Activated T-cell treated with anti-CD3 and anti-CD28 coated beads, Interleukin-2, amount 50 U/mL, for 1 hour (primary cell): ENCODE results near the gene ATG2B.
"Not testable (repeated sequence)": the region's sequence is repeated elsewhere in the genome, so short reads cannot be mapped to it uniquely, and the experiment has no call there.

Experiments
- DNase-seq: peaks from one replicate; pipeline ENCODE4 v3.0.0-alpha.2; 2020

Gene ATG2B

GRCh38 chr14:96251656-96252155, 111.4 kb downstream of the ATG2B start:
- no peak for DNase-seq

GRCh38 chr14:96250485-96250884, 112.7 kb downstream of the ATG2B start:
- DNase-seq: no peak

GRCh38 chr14:96249029-96249428, 114.1 kb downstream of the ATG2B start:
- no peak for DNase-seq

GRCh38 chr14:96247031-96247430, 116.1 kb downstream of the ATG2B start:
- DNase-seq: no peak

- no peak for DNase-seq
Measured at GRCh38 chr14:96246539-96246847, 116.6 kb downstream of the ATG2B start.

- no peak for DNase-seq
Measured at GRCh38 chr14:96245710-96246538, 117.2 kb downstream of the ATG2B start.

DNA sequence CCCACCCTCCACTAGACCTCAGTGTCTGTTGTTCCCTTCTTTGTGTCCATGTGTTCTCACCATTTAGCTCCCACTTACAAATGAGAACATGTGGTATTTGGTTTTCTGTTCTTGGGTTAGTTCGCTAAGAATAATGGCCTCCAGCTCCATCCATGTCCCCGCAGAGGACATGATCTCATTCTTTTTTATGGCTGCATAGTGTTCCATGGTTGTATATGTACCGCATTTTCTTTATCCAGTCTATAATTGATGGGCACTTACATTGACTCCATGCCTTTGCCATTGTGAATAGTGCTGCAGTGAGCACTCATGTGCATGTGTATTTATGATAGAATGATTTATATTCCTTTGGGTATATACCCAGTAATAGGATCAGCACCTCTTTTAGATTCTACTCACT, 118.1 kb downstream of the ATG2B start:
- DNase-seq: not testable (repeated sequence)

GRCh38 chr14:96243785-96244184, 119.4 kb downstream of the ATG2B start:
- DNase-seq: no peak

GRCh38 chr14:96242126-96242525, 121.0 kb downstream of the ATG2B start:
- DNase-seq: no peak

GRCh38 chr14:96240641-96241040, 122.5 kb downstream of the ATG2B start:
- no peak for DNase-seq

- DNase-seq: no peak
Measured at GRCh38 chr14:96239711-96240141, 123.4 kb downstream of the ATG2B start.

- no peak for DNase-seq
Measured at GRCh38 chr14:96238676-96239265, 124.4 kb downstream of the ATG2B start.

- no peak for DNase-seq
Measured at GRCh38 chr14:96237641-96238040, 125.5 kb downstream of the ATG2B start.

DNA sequence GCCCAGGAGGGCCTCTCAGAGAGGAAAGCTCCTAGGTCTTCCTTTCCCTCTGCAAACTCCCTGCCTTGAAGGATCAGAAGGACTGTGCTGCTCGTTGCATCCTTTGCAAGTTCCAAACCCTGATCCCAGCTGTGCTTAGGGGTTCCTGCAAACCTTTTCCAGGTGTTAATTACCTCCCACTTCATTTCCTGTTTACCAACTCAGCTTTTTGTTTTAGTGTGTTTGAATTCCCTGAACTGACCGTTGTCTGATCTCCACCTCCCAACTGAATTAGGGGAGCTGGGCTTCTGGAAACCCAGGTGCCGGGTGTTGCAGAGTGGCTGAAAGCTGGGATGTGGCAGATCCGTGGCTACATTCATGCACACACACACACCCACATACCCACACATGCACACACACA, 127.7 kb downstream of the ATG2B start:
- DNase-seq: no peak

DNA sequence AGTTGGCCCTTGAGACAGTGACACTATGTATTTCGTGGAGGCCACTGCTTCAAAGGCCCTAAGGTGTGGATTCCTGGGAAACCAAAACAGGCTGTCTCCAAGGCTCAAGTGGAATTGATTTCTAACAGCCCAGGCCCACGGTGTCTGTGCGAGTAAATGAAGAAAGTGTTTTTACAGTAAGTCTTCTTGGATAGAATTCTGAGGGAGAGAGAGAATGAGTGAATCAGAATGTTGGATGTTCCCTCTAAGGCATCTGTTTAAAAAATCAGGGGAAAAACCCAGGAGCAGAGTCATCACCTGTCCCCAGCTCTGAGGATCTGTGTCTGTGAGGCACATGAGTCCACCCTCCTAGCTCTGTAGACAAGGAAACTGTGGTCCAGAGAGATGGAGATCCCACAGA, 129.5 kb downstream of the ATG2B start:
- DNase-seq: no peak

GRCh38 chr14:96232506-96232905, 130.6 kb downstream of the ATG2B start:
- DNase-seq: no peak

DNA sequence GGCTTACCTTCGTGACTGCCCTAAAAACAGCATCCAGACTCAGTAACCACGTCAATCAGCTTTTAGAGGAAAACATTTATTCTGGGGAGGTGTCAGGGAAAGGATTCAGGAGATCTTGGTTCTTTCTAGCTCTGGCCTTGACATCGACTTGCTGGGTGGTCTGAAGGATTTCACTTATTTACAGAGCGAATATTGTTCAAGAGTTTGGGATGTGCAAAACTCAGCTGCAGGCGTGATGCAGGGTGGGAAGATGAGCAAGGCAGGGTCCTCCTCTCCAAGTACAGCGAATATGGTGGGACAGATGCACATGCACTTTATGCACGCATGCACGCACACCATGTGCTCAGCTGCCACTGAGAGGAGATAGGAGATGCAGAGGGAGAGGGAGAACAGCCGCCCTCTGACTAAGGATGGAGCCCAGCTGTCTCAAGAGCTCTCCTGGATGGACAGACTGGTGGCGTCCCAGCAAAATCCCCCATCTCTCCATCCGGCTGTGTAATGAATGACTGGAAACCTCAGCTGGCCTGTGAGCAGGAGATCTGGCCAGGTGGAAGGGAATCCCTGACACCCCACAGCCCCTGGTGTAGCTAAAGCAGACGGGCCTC, 131.5 kb downstream of the ATG2B start:
- no peak for DNase-seq

GRCh38 chr14:96231056-96231455, 132.1 kb downstream of the ATG2B start:
- no peak for DNase-seq

DNA sequence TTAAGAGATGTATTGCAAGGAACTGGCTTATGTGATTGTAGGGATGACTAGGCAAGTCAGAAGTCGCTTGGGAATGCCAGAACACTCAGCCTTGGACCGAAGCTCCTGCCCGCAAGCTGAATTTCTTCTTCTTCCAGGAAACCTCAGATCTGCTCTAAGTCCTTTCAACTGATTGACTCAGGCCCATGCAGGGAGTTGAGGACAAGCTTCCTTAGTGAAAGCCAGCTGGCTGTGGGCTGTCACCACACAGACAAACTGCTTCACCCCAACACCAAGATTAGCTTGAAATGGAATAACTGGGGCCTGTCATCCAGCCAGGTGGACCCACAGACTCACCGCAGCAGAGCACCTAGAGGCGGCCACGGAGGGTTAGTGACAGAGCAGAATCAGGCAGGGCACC, 133.8 kb downstream of the ATG2B start:
- DNase-seq: no peak
